GM18505 (cell line): ENCODE data around the gene YJEFN3.

ENCODE experiments used
- ATAC-seq: cut with Tn5 transposase; IDR thresholded peaks from one replicate; pipeline ENCODE4 v1.9.1; 2021; ENCODE audit not compliant: unreplicated experiment
- POLR2A ChIP-seq: IDR thresholded peaks from 4 replicates; pipeline ENCODE4 v1.6.1; 2011; ENCODE audit warnings: borderline replicate concordance; ENCODE audit not compliant: insufficient read depth, insufficient read length; ENCODE audit errors: extremely low read depth

Gene YJEFN3

DNA sequence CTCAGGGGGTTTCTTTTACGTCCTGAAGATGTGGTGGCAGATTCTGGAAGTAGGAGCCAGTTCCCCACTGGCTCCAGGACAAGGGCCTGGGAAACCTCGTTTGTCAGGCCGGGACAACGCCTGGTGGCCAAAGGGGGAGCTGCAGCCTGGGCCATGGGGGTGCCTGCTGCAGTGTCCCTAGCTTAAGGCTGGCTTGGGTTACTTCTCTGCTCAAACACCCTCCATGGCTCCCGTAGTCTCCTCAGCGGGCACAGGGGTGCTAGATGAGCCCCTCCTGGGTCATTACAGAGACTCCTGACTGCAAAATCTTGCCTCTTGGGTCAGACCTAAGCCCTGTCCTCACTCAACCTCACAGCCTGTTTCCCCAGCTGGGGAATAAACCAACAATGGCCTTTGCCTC, 24.1 kb downstream of the YJEFN3 start:
- no peak for ATAC-seq
- no peak for TF ChIP-seq POLR2A

DNA sequence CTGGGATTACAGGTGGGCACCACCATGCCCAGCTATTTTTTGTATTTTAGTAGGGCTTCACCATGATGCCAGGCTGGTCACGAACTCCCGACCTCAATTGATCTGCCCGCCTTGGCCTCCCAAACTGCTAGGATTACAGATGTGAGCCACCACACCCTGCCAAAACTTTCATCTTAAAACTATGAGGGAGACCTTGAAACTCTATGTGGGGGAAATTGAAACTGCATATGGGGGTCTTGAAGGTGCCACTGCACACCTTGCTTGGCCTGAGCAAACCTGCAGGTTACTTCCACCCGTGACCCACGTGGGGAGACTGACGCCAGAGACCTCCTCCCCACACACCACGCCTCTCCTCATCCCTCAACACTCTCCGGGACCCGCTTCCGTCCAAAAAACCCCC, 25.0 kb downstream of the YJEFN3 start:
- ATAC-seq = no peak
- no peak for TF ChIP-seq POLR2A

DNA sequence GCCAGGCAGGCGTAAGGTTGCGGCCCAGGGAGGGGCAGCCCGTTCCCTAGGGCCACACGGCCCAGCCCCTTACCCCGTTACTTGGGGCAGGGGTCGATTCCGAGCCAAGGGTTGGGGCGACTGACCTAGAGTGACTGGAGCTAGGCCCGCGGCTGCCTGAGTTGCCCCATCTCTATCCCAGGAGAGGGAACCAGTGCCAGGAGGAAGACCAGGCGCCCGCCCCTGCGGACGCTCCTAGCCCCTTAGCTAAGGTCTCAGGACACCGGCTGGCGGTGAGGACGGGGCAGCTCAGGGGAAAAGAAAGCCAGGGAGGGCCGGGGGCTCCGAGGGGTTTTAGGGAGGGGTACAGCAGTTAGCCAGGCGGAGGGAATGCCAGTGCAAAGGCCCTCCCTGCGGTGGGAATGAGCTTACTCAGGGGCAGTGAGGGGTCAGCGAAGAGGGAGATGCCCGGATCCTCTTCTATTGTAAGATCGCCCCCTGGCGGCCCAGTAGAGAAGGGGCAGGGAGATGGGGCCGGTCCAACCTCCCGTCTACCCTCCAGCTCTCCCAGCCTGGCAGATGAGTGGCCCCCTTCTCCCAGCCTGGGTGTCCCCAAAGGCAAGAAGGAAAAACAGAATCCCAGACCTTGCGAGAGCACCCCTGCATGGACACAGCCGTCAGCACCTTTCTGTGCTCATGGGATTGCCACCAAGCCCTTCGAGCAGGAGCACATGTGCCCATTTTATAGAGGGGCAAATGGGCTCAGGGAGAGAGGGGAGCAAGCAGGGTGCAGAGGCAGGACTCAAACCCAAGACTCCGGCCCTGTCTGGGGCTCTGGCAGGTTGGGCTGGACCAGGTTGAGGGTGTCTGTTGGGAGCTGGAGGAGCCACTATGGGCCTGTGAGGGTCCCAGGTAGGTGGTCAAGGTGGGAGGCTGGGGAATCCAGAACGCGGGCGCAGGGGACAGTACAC, 25.6 kb downstream of the YJEFN3 start:
- no peak for ATAC-seq
- no peak for TF ChIP-seq POLR2A

DNA sequence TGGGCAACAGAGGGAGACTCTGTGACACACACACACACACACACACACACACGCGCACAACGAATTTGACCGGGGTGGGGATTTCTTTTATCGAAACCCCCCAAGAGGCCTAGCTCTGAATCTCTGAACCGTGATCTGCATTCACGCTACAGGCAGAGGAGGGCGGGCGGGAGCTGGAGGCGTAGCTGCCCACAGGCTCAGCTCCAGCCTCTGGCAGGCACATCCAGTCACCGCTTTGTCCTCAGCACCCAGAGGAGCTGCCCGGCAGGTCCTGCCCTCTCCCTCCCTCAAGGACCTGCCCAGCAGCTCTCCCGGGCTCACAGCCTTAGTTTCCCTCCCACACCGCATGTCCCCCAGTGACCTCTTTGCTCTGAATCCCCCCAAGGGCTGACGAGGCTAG, 29.3 kb downstream of the YJEFN3 start:
- TF ChIP-seq POLR2A = no peak
- ATAC-seq = no peak

DNA sequence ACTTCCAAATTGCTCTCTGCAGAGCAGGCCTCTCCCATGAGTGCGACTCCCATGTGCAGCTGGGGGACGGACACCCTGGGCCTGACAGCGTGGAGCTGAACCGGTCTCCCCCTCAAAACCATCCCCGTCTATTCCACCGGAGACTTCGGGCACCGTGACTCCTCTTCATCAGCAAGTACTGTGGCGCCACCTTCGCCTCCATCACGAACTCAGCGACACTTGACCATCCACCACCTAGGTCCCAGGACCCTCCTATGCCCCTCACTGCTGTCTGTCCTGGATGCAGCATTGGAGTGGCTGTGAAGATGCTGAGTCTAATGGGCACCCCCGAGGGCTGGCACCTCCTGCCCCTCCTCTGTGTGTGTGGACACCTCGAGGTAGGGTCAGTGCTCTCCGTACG, 29.9 kb downstream of the YJEFN3 start:
- no peak for TF ChIP-seq POLR2A
- no peak for ATAC-seq

DNA sequence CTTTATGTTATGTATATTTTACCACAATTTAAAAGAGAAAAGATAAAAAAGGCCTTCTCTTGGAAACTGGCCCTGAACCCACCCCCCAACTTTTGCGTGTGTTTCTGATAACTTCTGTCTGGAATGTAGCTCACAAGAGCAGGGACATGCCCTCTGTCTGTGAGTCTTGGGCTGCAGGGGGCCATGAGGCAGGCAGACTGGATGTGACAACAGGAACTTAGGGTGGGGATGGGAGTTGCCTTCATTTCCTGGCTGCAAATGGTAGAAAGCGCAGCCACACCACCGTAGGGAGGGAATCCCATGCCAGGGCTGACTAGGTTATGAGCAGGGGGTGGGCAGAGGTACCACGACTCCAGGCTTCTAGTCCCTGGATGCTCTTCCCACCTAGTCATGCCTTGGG, 31.2 kb downstream of the YJEFN3 start:
- no peak for TF ChIP-seq POLR2A
- no peak for ATAC-seq

DNA sequence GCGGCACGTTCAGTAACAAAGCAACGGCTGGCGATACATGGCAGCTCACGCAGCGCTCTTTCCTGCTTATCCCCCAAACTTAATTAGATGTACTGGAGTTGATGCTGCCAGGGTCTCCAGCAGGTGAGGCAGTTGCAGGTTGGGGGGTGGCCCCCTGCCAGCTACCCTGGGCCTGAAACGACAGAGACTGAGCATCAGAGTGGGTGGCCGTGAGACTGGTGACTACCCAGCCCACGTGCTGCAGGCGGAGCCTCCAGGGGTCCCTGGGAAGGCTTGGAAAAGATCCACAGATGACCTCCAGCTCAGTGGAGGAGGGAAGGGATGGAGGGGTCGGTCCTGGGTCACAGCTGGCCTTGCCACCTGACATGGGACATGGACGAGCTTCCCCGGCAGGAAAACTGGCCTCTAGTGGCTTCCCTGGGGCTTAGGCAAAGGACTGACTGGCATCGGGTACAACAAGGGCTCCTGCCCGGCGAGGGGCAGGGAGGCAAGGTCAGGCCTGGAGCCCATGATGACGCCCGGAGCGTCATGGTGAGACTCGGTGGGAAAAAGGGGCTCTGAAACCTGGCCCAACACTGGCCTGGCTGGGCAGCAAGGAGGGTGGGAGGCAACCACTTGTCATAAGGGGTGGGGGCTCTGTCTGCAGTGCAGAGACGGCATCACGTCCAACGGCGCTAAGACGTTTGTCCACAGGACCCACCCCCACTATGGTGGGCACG, 33.4 kb downstream of the YJEFN3 start:
- TF ChIP-seq POLR2A = no peak
- no peak for ATAC-seq

DNA sequence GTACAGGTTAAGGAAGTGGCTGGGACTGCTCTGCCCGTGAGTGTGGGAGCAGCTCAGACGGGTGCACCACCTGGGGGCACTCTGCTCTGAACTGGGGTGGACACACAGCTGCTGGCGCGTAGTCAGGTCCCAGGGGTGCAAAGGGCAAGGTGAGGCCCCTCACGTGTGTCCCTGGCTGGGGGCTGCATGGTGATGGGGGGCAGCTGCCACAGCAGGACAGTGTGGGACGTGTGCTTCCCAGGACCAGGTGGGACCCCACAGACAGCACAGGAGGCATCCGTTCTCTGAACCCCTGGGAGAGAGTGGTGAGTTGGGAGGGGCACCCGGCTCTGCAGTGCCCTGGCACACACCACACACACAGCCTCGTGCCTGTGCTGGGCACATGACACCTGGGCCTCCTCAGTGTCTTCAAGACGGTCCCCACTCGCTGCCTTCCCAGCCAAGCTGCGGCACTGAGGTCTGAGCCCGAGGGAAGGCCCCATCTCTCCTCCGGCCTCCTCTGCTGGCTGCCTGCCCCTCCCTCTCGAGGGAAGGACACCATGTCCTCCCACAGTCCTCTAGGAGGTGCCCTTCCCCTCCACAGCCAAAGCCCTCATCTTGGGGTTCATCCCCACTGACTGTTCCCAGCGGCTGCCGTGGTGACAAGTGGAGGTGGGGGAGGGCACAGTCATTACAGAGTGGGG, 34.1 kb downstream of the YJEFN3 start:
- no peak for TF ChIP-seq POLR2A
- no peak for ATAC-seq

DNA sequence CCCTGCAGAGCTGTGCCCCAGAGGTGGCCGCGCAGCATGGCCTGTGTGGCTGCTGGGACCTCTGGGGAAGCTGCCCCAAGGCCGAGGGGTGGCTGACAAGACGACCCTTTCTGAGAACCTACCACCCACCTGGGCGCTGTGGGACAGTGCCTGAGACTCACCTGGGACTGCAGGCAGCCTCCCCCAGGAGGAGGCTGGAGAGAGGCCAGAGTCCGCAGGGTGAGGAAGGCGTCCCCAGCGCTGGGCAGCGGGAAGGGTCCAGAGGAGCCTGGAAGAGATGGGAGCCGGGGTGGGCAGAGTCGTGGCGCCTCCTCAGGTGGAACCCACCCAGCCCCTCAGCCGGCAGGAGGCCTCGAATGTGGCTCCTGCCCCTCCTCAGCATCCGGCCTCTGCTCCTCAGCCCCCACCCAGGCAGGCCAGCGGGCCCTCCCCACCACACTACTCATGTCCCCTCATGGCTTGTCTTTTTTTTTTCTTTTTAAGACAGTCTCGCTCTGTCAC, 34.7 kb downstream of the YJEFN3 start:
- no peak for ATAC-seq
- TF ChIP-seq POLR2A = no peak

DNA sequence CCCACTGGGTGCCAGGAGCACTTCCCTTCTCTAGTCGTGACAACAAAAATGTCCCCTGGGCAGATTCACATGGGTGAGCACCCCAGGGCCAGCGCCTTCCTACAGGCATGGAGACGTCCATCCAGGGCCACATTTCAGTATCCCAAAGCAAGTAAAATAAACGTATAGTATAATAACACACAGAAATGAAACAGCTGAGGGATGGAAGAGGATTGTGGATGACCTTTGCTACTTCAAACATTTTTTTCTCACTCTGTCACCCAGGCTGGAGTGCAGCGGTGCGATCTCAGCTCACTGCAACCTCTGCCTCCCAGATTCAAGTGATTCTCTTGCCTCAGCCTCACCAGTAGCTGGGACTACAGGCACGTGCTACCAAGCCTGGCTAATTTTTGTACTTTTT, 37.6 kb downstream of the YJEFN3 start:
- no peak for TF ChIP-seq POLR2A
- ATAC-seq = no peak

DNA sequence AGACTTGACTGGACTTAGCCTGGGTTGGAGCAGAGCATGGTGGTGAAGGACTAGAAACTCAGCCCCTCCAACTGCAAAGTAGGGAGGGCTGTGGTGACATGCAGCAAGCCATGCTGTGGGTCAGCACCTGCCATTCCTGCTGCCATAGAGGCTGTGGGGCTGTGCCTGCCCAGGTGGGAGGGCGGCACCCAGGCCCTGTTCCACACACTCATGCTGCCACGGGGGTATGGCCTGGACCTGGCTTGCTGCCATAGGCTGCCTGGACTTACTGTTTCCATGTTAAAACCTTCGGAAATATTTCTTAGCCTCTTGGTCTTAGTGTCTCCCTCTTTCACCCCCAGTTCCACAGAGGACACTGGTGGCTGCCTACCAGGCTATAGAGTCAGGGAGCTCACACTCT, 38.7 kb downstream of the YJEFN3 start:
- ATAC-seq = no peak
- TF ChIP-seq POLR2A = no peak

DNA sequence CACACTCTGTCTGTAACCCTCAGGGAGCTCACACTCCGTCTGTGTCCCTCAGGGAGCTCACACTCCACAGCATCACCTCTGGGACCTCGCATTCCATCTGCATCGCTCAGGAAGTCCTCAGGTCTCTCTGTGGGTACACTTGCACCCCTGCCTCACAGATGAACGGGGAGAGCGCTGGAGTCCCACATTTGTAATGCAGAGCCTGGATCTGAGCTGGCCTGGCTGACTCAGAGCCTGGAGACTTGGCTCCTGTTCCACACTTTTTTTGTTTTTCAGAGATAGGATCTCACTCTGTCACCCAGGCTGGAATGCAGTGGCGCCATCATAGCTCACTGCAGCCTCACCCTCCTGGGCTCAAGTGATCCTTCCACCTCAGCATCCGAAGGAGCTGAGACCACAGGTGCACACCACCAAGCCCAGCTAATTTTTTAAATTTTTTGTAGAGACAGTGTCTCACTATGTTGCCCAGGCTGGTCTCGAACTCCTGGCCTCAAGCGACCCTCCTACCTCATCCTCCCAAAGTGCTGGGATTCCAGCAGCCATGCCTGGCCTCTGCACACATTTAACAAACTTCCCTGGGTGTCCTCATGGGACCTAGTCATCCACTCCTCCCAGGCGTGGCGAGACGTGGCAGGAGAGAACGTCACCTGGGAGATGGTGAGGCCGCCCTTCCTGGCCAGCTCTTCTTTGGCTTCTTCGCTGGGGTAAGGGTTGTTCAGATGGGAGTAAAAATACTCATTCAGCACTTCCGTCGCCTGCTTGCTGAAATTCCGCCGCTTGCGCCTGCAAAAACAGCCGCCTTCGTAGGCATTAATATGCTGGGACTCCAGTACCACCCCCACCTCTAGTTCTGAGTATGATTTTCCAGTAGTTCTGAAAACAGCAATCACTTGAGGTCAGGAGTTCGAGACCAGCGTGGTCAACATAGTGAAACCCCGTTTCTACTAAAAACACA, 40.4 kb downstream of the YJEFN3 start:
- no peak for TF ChIP-seq POLR2A
- no peak for ATAC-seq
